NOMO-1 treated with dmso at 0.1 percent for 144 hours (cell line): Measurements from ENCODE around the gene MTHFR.

ENCODE experiments used
- DNase-seq: peaks from one replicate; lab custom pipeline; 2025; ENCODE audit not compliant: unreplicated experiment; lab: John Stamatoyannopoulos, UW

MTHFR gene

GRCh38 chr1:11736746-11737639, 68.8 kb downstream of the MTHFR start:
- DNase-seq = peak; percentile 82

GRCh38 chr1:11735854-11736745, 69.7 kb downstream of the MTHFR start, which contains the start of gene AGTRAP:
TSS of gene AGTRAP (plus strand) at chr1:11736136. CDS start at chr1:11736209, 73 bp downstream.
- peak; percentile 80 for DNase-seq
